Effector memory CD4-positive, alpha-beta T cell (primary cell): ENCODE measurements around the gene CACNA1G.

Experiments used
- DNase-seq, 3 donors: peaks; one replicate each; pipeline ENCODE4 v3.0.0-alpha.2; 2020
- H3K27ac ChIP-seq: 2 replicates; pipeline ENCODE4 v1.7.0; 2013; ENCODE audit warnings: mild to moderate bottlenecking, low read length, moderate library complexity; ENCODE audit not compliant: insufficient read depth, poor library complexity, severe bottlenecking
- H3K27me3 ChIP-seq: replicated peaks from 2 replicates; pipeline ENCODE4 v1.7.0; 2013; ENCODE audit warnings: mild to moderate bottlenecking, low read length; ENCODE audit not compliant: insufficient read depth, control insufficient read depth, poor library complexity, severe bottlenecking
- H3K36me3 ChIP-seq: 2 replicates; pipeline ENCODE4 v1.7.0; 2013; ENCODE audit warnings: mild to moderate bottlenecking, low read length, moderate library complexity; ENCODE audit not compliant: control insufficient read depth, insufficient read depth
- H3K4me1 ChIP-seq: 2 replicates; pipeline ENCODE4 v1.7.0; 2013; ENCODE audit warnings: low read length, mild to moderate bottlenecking; ENCODE audit not compliant: control insufficient read depth, insufficient read depth, poor library complexity, severe bottlenecking
- H3K4me3 ChIP-seq: 2 replicates; pipeline ENCODE4 v1.7.0; 2013; ENCODE audit warnings: low read length, low read depth, mild to moderate bottlenecking; ENCODE audit not compliant: insufficient read depth, poor library complexity, severe bottlenecking
- H3K9me3 ChIP-seq: 2 replicates; pipeline ENCODE4 v1.7.0; 2013; ENCODE audit warnings: mild to moderate bottlenecking, low read length, moderate library complexity; ENCODE audit not compliant: control insufficient read depth
- total RNA-seq, 3 donors: gene quantifications; one replicate each; lab custom pipeline; 2026; lab: John Stamatoyannopoulos, UW

Gene CACNA1G
- 0 to 0.87 (median 0.17) reads per million in 3 donors for total RNA-seq

DNA sequence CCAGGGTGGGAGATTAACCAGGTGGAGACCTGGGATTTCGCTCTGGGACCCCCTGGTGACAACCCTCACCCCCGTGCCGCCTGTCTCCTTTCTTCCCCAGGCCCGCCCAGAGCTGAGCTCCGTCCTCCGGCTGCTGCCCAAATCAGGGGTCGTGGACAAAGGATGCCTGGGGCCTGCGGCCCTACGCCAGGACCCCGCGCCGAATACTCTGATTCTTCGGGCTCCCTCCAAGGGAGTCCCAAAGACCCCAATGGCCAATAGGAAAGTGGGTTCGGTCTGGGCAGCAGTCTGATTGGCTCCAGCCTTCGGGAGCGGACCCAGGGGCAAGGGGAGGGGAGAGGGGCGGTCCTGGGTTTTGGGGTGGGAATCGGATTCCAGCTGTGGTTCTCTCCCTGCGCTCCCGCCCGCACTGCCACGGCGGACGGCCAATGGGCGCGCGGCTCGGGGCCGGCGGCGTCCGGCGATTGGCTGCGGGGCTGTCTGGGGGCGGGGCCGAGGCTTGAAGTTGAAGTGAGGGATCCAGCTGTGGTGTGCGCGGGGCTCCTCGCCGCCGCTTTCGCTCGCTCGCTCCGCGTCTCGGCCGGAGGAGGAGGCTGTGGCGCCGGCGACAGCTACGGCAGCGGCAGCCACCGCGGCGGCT is at the start of gene CACNA1G:
Gene CACNA1G, plus strand, starts transcription at position 531 of the 640 bp plus-strand sequence. CDS start 745 bp downstream, outside the sequence.
- no peak within 1 kb of the TSS for H3K27ac ChIP-seq
- peaks cover 33% of the 10 kb centered on the region for H3K4me1 ChIP-seq
- H3K36me3 ChIP-seq: no peaks in the 10 kb centered on the region
- H3K4me3 ChIP-seq: peak within 1 kb of the TSS; percentile 64
- no peaks in the 10 kb centered on the region for H3K9me3 ChIP-seq
- peaks cover 48% of the 10 kb centered on the region for H3K27me3 ChIP-seq
- peak; percentile 75 to 82 (median 81) for DNase-seq

DNA sequence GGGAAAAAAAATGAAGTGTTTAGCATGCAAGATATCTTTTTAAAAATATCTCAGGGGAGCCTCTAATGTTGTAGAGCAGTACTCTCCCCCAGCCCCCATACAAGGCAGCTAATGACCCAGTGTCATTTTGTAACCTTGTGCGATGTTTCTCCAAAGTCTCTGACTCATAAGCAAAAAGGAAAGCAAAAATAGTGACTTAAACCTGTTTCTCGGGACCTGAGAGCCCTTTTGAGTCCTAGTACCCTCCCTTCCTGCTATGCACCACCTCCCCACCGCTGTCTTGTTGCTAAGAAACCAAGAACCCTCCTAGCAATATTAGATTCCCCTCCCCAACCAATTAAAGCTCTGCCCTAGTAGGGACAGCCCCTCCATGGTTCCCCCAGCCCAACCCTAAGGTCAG is 49.5 kb upstream of the CACNA1G start:
- peak overlapping the region; percentile 17 for H3K4me3 ChIP-seq
- peaks cover 12% of the 10 kb centered on the region for H3K4me1 ChIP-seq
- peak overlapping the region; percentile 9 for H3K27ac ChIP-seq
- H3K36me3 ChIP-seq: no peaks in the 10 kb centered on the region
- no peaks in the 10 kb centered on the region for H3K9me3 ChIP-seq
- H3K27me3 ChIP-seq: no peaks in the 10 kb centered on the region
- peak in 1 of 3 donors; percentile 18 for DNase-seq

DNA sequence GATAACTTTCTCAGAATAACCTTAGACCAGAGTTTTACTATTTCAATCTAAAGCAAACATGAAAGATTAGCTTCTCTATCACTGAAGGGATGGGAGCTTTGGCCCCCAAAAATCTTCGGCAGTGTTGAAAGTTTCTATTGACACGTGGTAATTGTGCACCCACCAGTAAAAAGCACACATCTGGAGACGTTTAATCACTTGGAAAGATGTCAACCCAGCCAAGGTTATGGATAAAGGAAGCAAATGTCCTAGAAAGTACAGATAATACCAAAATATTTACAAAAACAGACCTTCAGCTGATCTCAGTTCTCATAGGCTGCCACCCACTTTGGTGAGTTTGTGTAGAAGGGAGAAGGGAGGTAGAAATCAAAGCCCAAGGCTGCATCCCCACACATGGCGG is 47.0 kb upstream of the CACNA1G start:
- Histone ChIP-seq H3K27me3 (no peaks in the 10 kb centered on the region), H3K27ac (no peak overlapping the region), H3K9me3 (no peaks in the 10 kb centered on the region), H3K4me3 (no peak overlapping the region), H3K4me1 (peaks cover 11% of the 10 kb centered on the region), H3K36me3 (no peaks in the 10 kb centered on the region)
- no peak for DNase-seq

DNA sequence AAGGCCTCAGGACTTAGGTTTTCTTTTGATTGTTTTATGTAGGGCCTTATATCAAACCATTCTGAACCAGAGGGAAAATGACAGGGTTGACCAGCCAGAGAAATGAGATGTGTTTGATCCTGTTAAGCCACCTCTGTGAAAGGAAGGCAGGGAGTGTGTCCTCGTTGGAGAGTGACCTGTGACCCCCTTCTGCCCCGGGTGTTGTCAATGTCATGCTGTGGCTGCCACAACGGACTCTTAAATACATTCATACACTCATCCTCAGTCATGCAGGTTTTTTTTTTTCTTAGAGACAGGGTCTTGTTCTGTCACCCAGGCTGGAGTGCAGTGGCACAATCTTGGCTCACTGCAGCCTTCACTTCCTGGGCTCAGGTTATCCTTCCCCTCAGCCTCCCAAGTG is 46.1 kb upstream of the CACNA1G start:
- Histone ChIP-seq H3K4me1 (peaks cover 4% of the 10 kb centered on the region), H3K27me3 (no peaks in the 10 kb centered on the region), H3K27ac (no peak overlapping the region), H3K9me3 (no peaks in the 10 kb centered on the region), H3K36me3 (no peaks in the 10 kb centered on the region), H3K4me3 (no peak overlapping the region)
- no peak for DNase-seq

DNA sequence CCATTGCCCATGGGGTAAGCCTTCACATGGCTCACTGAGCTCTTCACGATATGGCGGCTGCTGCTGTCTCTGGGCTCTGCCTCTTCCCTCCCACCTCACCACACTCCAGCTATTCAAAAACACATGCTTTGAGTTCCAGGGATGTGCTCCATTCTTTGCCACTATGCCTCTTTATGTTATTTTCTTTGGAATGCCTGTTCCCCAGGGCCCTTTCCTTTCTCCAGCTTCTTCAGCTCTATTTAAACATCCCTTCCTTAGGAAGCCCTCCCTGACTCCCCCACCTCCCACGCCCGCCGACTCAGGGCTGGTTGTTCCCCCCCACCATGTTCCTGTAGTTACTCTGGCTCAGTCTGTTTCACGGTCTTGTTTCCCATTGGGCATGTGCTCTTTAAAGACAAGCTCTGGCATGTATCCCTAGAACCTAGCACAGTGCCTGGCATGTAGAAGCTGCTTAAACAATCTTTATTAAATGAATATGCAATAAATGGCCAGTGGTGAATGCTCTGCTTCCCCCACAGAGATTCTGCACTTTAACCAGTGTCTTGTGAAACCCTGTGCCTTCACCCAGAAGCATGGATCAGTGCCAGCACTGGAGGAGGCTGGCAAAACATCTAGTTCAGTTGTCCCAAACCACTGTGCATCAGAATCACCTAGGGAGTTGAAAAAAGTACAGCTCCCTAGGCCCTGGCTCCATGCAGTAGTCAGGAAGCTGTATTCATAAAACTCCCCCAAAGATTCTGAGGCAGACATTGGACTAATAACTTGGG is 45.4 kb upstream of the CACNA1G start:
- H3K4me1 ChIP-seq: peaks cover 4% of the 10 kb centered on the region
- no peak overlapping the region for H3K27ac ChIP-seq
- no peaks in the 10 kb centered on the region for H3K9me3 ChIP-seq
- no peak for DNase-seq
- no peaks in the 10 kb centered on the region for H3K36me3 ChIP-seq
- H3K4me3 ChIP-seq: no peak overlapping the region
- H3K27me3 ChIP-seq: no peaks in the 10 kb centered on the region

DNA sequence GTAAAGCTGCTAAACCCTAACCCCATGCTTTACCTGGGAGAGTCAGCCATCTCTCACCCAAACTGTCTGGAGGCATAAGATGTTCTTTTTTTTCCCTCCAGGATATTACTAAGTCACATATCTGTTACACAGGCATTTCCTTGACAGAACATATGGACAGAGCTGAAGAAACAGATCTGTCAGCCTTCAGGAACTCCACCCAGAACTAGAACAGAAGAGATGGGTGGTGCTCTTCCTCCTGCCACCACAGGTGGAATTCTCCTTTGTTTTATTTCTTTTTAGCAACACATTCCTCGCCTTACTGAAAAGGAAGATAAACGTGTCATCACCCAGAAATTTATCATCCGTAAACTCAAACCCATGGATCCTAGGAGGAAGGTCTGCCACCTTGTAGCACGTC is 43.5 kb upstream of the CACNA1G start:
- no peaks in the 10 kb centered on the region for H3K36me3 ChIP-seq

DNA sequence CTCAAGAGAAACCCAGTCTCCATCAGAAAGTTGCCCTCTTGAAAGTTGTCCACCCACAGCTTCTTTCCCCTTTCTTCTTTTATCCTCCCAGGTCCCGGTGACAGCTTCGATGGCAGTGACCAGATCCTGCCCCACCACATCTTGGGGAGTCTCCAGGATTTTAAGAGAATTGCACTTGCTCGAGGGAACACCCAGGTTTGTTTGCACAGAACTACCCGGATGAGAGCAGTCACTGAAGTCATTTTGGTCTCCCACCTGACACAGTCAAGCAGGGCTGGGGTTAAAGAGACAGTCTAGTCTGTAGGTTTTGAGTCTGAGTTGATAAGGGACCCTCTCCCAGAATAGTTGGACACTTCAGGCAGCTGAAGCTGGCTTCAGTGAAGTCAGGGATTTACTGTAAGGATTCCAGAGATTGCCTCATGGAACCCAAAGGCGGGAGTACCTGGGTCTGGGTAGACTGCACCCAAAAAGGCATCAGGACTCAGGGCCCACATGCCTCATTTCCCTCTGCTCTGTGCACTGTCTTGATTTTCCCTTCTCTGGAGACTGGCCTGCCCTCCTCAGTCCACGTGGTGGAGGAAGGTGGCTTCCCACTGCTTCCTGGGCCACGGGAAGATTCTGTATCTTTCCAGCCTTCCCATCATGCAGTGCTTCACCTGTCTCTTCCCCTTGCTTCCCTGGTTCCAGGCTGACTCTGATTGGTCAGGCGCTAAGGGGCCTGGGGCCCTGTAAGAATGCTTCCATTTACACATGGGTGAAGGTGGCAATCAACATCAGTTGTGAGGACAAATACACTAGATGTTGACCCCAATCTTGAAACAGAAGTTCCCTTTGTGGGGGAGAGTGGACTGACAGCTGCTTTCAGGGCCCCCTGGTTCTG is 42.8 kb upstream of the CACNA1G start:
- no peak for DNase-seq
- no peaks in the 10 kb centered on the region for H3K27me3 ChIP-seq
- H3K4me1 ChIP-seq: no peaks in the 10 kb centered on the region
- no peaks in the 10 kb centered on the region for H3K36me3 ChIP-seq
- no peak overlapping the region for H3K27ac ChIP-seq
- no peak overlapping the region for H3K4me3 ChIP-seq
- no peaks in the 10 kb centered on the region for H3K9me3 ChIP-seq

More for the DNA sequence above, 43.5 kb upstream of the CACNA1G start:
- H3K27me3 ChIP-seq: no peaks in the 10 kb centered on the region
- DNase-seq: no peak
- no peaks in the 10 kb centered on the region for H3K9me3 ChIP-seq
- no peak overlapping the region for H3K4me3 ChIP-seq
- no peak overlapping the region for H3K27ac ChIP-seq
- no peaks in the 10 kb centered on the region for H3K4me1 ChIP-seq

DNA sequence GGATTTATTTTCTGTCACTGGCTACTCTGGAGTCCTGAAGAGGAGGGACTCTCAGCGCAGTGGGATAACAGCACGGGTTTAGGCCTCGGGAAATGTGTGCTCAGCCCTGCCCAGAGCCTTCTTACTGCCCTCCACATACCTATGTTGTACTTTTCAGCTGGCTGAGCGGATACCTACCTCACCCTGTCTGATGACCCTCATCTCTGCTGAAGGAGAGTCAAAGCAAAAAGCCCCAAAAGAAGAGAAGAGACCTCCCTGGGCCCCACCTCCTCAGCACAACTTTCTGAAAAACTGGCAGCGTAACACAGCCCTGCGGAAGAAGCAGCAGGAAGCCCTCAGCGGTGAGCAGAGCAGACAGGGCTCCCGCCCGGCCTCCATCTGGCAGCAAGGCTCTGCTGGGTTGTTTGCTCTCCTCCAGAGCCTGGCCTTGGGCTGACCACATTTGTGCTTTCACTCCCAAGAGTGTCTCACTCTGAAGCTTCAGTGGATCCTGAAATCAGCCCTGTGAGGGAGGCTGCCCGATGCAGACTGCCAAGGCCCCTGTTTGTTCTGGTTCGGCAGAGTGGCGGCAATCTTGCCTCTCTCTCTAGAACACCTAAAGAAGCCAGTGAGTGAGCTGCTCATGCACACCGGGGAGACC is 42.0 kb upstream of the CACNA1G start:
- Histone ChIP-seq H3K27me3 (no peaks in the 10 kb centered on the region), H3K27ac (no peak overlapping the region), H3K9me3 (no peaks in the 10 kb centered on the region), H3K4me3 (no peak overlapping the region), H3K36me3 (no peaks in the 10 kb centered on the region), H3K4me1 (no peaks in the 10 kb centered on the region)
- no peak for DNase-seq

DNA sequence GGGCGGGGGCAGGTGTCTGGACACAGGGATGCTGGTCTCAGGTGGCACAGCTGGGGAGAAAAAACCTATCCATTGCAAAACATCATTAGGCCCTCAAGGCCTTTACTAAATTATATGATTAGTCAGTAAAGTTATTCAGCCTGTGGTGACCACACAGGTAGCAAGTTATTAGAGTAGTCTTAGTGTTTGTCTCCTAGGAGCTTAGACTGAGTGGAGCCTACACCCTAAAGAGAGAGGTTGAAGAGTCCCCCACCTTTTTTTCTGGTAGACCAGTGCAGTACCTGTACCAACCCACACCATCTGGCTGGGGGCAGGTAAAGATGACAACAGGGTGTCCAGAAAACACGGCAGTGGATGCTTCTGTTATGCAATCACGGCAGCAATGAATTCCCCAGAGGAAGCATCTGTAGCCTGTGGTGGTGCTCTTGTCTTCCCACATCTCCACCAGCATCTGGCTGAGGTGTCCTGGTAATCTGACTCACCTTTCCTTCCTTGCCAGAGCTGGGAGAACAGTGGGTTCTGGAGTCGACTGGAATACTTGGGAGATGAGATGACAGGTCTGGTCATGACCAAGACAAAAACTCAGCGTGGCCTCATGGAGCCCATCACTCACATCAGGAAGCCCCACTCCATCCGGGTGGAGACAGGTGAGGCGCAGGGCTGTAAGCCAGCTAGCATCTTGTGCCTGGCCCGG is 41.2 kb upstream of the CACNA1G start:
- Histone ChIP-seq H3K27me3 (no peaks in the 10 kb centered on the region), H3K27ac (no peak overlapping the region), H3K4me1 (no peaks in the 10 kb centered on the region), H3K36me3 (no peaks in the 10 kb centered on the region), H3K4me3 (no peak overlapping the region), H3K9me3 (no peaks in the 10 kb centered on the region)
- DNase-seq: no peak
